Right renal pelvis (tissue), 4 donors: ENCODE measurements around the gene P3H2. TPM values are rescaled to one million over a fixed set of nuclear protein-coding genes. Genes with fewer than 3 reads are reported as not detected.

Experiments used
- DNase-seq, 4 donors: peaks; one replicate each; pipeline ENCODE4 v3.0.0-alpha.2; 2013; ENCODE audit warnings: low read depth in 4 of 4, low spot score in 3 of 4, missing footprints in 1 of 4
- polyA plus RNA-seq, 4 donors: library from polyadenylated mRNA; unstranded; fragments of 120-200 nt; gene quantifications; one replicate each; pipeline ENCODE4 v1.2.1, GENCODE V29; 2013; ENCODE audit not compliant: insufficient read length in 4 of 4

P3H2 gene
- polyA plus RNA-seq, 4 donors, result 84.2 to 128 (median 106) TPM

DNA sequence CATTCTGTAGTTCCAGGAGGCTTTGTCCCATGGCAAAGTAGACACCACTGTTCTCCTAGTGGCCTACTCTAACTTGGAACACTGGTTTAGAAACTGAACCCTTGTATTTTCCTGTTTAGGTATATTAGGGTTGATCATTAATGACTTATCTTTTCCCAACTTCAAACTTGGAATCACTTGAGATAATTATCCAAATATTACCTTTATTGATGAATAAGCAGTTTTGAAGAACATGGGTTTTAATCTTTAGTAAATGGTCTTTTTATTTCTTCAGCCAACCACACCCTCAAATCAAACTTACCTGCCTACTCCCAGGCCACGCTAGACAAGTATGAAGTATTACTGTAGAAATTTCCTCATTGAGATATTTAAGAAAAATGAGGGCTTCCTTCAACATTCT, 6.5 kb upstream of the P3H2 start:
- no peak for DNase-seq

DNA sequence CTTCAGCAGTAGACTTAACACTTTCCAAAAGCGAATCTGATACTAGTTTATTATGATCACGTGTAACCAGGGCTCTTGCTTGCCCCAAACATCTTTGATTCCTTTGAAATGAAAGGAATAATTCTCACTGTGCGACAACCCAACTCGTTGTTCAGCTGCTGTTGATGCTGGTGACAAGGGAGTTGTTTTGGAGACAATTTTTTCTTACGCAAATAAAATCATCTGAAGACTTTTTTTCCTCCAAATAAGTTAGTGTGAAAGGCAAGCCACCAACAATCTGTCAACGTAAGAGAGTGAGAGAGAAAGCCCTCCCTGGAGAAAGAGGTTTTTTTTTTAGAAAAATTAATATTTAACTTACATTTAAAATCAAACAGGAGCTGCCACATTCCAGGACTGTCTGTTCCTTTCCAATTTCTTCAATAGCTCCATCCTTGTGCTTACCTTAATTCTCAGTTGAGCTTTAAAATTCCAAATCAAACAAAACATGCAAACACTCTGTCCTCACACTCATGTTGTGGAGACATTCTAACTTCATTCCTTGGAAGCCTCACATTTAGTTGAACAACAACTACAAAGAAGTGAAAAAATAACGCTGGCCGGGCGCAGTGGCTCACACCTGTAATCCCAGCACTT, 4.9 kb upstream of the P3H2 start:
- no peak for DNase-seq

- DNase-seq, result no peak
Measured at GRCh38 chr3:190124067-190124466, 3.4 kb upstream of the P3H2 start.

GRCh38 chr3:190122198-190122771, 1.6 kb upstream of the P3H2 start:
- no peak for DNase-seq

GRCh38 chr3:190121383-190121782, 686 bp upstream of the P3H2 start:
- DNase-seq, result no peak

DNA sequence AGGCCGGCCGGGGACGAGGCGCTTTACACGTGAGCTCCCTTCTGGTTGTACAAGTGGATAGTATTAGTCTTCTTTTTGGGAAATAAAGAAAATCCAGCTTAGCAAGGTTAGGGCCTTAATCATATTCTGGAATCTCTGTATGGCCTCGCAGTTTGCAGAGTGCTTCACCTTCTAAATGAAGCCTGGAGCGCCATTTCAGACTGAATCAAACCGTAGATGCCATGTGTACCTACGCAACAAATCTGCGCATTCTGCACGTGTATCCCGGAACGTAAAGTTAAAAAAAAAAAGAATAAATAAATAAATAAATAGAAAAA, 322 bp upstream of the P3H2 start:
- DNase-seq, result no peak

DNA sequence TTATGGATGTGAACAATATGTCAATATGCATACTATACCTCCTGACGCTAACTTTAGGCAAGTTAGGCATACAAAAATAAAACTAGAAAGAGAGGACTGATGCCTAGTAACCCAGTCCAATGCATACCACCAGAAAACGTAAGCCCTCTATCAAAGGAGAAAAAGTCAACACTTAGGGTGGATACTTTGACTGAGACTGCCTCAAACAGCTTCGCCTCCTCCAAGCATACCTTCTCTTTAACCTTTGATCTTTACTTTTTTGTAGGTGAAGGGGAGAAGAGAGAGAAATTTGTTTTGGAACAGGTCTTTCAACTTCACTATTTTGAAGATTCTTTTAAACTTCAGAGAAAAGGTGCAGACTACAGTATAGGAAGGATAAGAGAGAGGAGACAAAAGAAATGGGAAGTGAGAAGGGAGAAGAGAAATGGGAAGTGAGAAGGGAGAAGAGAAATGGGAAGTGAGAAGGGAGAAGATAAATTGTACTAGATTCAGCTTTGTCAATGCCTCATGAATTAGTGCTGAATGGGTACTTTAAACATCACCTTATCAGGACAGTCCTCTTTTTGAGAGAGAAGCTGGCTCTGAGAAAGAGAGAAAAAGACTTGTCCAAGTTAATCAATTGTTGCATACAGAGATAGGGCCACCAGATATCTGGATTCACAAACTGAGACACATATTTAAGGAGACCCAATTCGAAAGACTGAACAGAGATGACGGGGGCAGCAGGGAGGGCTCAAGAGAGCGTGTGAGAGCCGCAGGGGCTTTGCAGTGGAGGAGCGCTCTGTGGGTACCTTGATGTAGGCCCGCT, 1.0 kb downstream of the P3H2 start:
- peak in 1 of 4 donors; percentile 29 for DNase-seq

DNA sequence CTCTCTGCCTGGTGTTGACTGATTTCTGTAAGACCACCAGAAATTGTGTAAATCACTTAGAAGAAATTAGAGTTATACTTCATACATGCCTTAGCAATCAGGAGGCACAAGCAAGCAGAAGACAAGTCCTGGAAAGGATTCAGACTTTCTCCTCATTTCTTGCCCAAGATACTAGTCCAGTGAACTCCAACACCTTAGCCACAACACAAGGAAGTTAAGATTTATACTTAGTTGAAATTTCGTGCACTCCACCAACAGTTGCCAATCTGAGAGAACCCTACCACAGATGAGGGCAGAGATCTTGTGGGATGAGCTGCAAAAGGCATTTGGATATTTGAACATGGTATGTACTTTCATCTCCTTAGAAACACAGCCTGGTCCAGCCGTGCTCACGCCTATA, 2.3 kb downstream of the P3H2 start:
- no peak for DNase-seq

- DNase-seq, result no peak
Measured at GRCh38 chr3:190117981-190118380, 2.7 kb downstream of the P3H2 start.

GRCh38 chr3:190116551-190117067, 4.1 kb downstream of the P3H2 start:
- no peak for DNase-seq

DNA sequence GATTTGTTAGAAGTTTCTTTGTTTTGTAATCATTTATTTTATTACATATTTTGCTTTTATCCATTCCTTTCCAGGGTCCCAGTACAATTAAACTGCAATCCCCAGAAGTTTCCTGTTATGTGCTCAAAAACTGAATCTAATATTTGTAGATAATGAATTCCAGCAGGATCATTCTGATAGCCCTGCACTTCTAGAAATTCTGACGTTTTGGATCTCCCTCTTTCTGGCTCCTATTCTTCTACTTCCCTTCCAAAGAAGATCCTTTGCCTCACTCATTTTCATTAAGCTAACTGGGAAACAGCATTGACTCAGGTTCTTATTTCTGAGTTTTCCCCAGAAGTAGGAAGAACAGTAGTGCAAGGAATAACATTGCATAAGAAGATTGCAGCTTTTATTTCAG, 9.9 kb downstream of the P3H2 start:
- no peak for DNase-seq

- no peak for DNase-seq
Measured at GRCh38 chr3:190109441-190109840, 11.3 kb downstream of the P3H2 start.

- no peak for DNase-seq
Measured at GRCh38 chr3:190108804-190109203, 11.9 kb downstream of the P3H2 start.

GRCh38 chr3:190105876-190106275, 14.8 kb downstream of the P3H2 start:
- no peak for DNase-seq

DNA sequence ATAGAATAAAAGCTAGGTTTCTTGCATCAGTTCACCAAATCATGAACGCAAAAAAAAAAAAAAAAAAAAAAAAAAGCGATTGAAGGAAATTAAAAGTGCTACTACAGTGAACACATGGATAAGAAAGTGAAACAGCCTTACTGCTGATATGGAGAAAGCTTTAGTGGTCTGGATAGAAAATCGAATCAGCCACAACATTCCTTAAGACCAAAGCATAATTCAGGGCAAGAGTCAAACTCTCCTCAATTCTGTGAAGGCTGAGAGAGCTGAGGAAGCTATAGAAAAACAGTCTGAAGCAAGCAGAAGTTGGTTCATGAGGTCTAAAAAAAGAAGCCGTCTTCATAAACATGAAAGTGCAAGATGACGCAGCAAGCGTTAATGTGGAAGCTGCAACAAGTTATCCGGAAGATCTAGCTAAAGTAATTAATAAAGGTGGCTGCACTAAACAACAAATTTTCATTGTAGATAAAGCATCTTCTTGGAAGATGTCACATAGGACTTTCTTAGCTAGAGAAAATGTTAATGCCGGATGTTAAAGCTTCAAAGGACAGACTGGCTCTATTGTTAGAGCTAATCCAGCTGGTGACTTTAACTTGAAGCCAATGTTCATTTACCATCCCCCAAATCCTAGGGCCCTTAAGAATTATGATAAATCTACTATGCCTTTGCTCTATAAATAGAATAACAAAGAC, 19.2 kb downstream of the P3H2 start:
- DNase-seq, result peak in 2 of 4 donors; percentile 58 to 59

GRCh38 chr3:190099099-190099498, 21.6 kb downstream of the P3H2 start:
- DNase-seq, result no peak

GRCh38 chr3:190097617-190098016, 23.1 kb downstream of the P3H2 start:
- no peak for DNase-seq

- no peak for DNase-seq
Measured at GRCh38 chr3:190097025-190097424, 23.7 kb downstream of the P3H2 start.

GRCh38 chr3:190096345-190096744, 24.4 kb downstream of the P3H2 start:
- DNase-seq, result no peak

DNA sequence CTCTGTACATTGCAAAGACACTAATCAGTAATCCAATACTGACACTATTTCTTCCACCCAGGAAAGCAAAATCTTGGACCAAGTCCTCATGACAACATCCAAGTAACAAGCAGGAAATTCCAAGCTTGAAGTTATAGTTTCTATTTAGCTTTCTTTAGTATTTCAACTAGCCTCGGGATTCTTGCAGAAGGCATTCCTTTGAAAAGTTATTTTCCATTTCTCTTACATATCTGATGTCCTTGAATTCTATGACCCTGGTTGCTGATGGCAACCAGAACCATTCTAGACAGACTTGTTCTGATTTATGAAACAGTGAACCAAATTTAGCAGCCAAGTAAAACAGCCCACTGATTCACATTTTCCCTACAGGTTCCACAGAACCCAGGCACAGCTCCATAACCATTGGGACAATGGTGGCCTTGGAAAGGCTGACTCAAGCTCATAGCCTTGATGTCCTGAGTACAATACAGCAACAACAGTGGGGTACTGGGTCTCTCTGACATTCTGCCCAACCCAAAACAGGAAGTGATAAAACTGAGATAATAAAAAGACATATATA, 26.5 kb downstream of the P3H2 start:
- no peak for DNase-seq

DNA sequence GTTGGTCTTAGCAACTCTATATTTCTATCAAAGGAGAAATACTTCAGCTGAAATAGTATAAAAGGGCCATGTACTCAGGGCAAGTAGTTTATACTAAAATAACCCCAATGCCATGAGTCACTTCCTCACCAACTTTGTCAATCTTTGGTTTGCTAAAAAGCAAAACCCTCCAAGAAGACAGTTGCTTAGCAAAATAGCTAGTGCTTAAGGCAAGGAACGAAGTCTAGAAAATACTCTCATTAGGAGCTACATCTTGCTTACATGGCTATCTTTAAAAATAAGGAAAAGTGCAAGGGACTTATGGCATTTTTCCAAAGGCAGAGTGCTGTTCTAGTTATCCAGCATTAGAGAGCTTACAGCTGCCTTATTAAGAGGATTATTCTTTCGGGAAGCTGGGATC, 28.4 kb downstream of the P3H2 start:
- DNase-seq, result peak in 1 of 4 donors; percentile 58
